ENCODE results near the gene SLC6A13.

SLC6A13 gene

GRCh38 chr12:208813-209212 is 53.8 kb downstream of the SLC6A13 start:
- TF ChIP-seq CTCF (IDR thresholded peaks at IDR 0.05; ENCODE audit: borderline replicate concordance, extremely low read depth, low read length, poor library complexity, severe bottlenecking) (no peak), EZH2 (IDR thresholded peaks at IDR 0.05; ENCODE audit: borderline replicate concordance, low read depth, low read length, severe bottlenecking) (no peak)
- H3K4me2 ChIP-seq (ENCODE audit: insufficient read depth, low read length), result no peak overlapping the region
- H3K36me3 ChIP-seq (ENCODE audit: insufficient read depth, low read length), result no peaks in the 10 kb centered on the region
- no peak overlapping the region for H2AFZ ChIP-seq (ENCODE audit: low read depth, low read length)
- no peak overlapping the region for H3K4me3 ChIP-seq (ENCODE audit: low read depth in 1 of 2, low read length in 2 of 2)
- ATAC-seq (ENCODE audit: insufficient read depth, low read depth) (no peak), DNase-seq (no peak)
- no peaks in the 10 kb centered on the region for H3K9me3 ChIP-seq (ENCODE audit: insufficient read depth, low read length, severe bottlenecking)
- no peak overlapping the region for H3K9ac ChIP-seq (ENCODE audit: low read depth, low read length)
- H3K4me1 ChIP-seq (ENCODE audit: insufficient read depth, low read length), result no peaks in the 10 kb centered on the region
- H3K27ac ChIP-seq (ENCODE audit: low read length), result no peak overlapping the region
- no peaks in the 10 kb centered on the region for H3K79me2 ChIP-seq (ENCODE audit: insufficient read depth, low read length)
- H4K20me1 ChIP-seq (ENCODE audit: insufficient read depth, low read length), result no peaks in the 10 kb centered on the region
- peaks cover 4% of the 10 kb centered on the region for H3K27me3 ChIP-seq (ENCODE audit: insufficient read depth, low read length, poor library complexity)

GRCh38 chr12:207804-208203 is 54.8 kb downstream of the SLC6A13 start:
- H4K20me1 ChIP-seq (ENCODE audit: insufficient read depth, low read length), result no peaks in the 10 kb centered on the region

GRCh38 chr12:206746-207440 is 55.7 kb downstream of the SLC6A13 start:
- H4K20me1 ChIP-seq (ENCODE audit: insufficient read depth, low read length), result no peaks in the 10 kb centered on the region
- ATAC-seq (ENCODE audit: insufficient read depth, low read depth), result no peak
- H3K9me3 ChIP-seq (ENCODE audit: insufficient read depth, low read length, severe bottlenecking), result no peaks in the 10 kb centered on the region
- H3K79me2 ChIP-seq (ENCODE audit: insufficient read depth, low read length), result no peaks in the 10 kb centered on the region
- TF ChIP-seq CTCF (IDR thresholded peaks at IDR 0.05; ENCODE audit: borderline replicate concordance, extremely low read depth, low read length, poor library complexity, severe bottlenecking) (no peak), EZH2 (IDR thresholded peaks at IDR 0.05; ENCODE audit: borderline replicate concordance, low read depth, low read length, severe bottlenecking) (no peak)
- H3K4me1 ChIP-seq (ENCODE audit: insufficient read depth, low read length), result no peaks in the 10 kb centered on the region
- peaks cover 4% of the 10 kb centered on the region for H3K27me3 ChIP-seq (ENCODE audit: insufficient read depth, low read length, poor library complexity)
- no peaks in the 10 kb centered on the region for H3K36me3 ChIP-seq (ENCODE audit: insufficient read depth, low read length)
- H3K9ac ChIP-seq (ENCODE audit: low read depth, low read length), result no peak overlapping the region
- H2AFZ ChIP-seq (ENCODE audit: low read depth, low read length), result no peak overlapping the region
- DNase-seq, result no peak
- H3K4me3 ChIP-seq (ENCODE audit: low read depth in 1 of 2, low read length in 2 of 2), result no peak overlapping the region
- no peak overlapping the region for H3K27ac ChIP-seq (ENCODE audit: low read length)
- H3K4me2 ChIP-seq (ENCODE audit: insufficient read depth, low read length), result no peak overlapping the region

More at GRCh38 chr12:207804-208203, 54.8 kb downstream of the SLC6A13 start:
- DNase-seq (no peak), ATAC-seq (ENCODE audit: insufficient read depth, low read depth) (no peak)
- Histone ChIP-seq H3K79me2 (ENCODE audit: insufficient read depth, low read length) (no peaks in the 10 kb centered on the region), H3K9ac (ENCODE audit: low read depth, low read length) (no peak overlapping the region), H3K36me3 (ENCODE audit: insufficient read depth, low read length) (no peaks in the 10 kb centered on the region), H3K4me3 (ENCODE audit: low read depth in 1 of 2, low read length in 2 of 2) (no peak overlapping the region), H3K27ac (ENCODE audit: low read length) (no peak overlapping the region), H3K9me3 (ENCODE audit: insufficient read depth, low read length, severe bottlenecking) (no peaks in the 10 kb centered on the region), H3K4me2 (ENCODE audit: insufficient read depth, low read length) (no peak overlapping the region), H3K27me3 (ENCODE audit: insufficient read depth, low read length, poor library complexity) (peaks cover 4% of the 10 kb centered on the region), H2AFZ (ENCODE audit: low read depth, low read length) (no peak overlapping the region), H3K4me1 (ENCODE audit: insufficient read depth, low read length) (no peaks in the 10 kb centered on the region)
- TF ChIP-seq CTCF (IDR thresholded peaks at IDR 0.05; ENCODE audit: borderline replicate concordance, extremely low read depth, low read length, poor library complexity, severe bottlenecking) (no peak), EZH2 (IDR thresholded peaks at IDR 0.05; ENCODE audit: borderline replicate concordance, low read depth, low read length, severe bottlenecking) (no peak)
